Ovary (tissue), 3 donors: ENCODE measurements around the gene TTC28.

Source experiments
- POLR2A ChIP-seq: fragments of 450-650 bp; IDR thresholded peaks from one replicate; pipeline ENCODE4 v1.6.1; 2017; ENCODE audit warnings: antibody characterized with exemption, mild to moderate bottlenecking, moderate library complexity
- TF ChIP-seq, protein P1 (sequence below), 3 donors: fragments of 450-650 bp in 2 of 3; fragments of 200-600 bp in 1 of 3; IDR thresholded peaks; one replicate each; pipeline versions ENCODE4 v1.5.1 to v1.8.0; 2016 to 2022; ENCODE audit warnings: antibody characterized with exemption in 3 of 3, mild to moderate bottlenecking in 1 of 3
- donor health status: DM: no; HTN: no; CAD: no.

GRCh38 chr22:27998511-27999410, 680.9 kb downstream of the TTC28 start:
- TF ChIP-seq, protein P1, sequence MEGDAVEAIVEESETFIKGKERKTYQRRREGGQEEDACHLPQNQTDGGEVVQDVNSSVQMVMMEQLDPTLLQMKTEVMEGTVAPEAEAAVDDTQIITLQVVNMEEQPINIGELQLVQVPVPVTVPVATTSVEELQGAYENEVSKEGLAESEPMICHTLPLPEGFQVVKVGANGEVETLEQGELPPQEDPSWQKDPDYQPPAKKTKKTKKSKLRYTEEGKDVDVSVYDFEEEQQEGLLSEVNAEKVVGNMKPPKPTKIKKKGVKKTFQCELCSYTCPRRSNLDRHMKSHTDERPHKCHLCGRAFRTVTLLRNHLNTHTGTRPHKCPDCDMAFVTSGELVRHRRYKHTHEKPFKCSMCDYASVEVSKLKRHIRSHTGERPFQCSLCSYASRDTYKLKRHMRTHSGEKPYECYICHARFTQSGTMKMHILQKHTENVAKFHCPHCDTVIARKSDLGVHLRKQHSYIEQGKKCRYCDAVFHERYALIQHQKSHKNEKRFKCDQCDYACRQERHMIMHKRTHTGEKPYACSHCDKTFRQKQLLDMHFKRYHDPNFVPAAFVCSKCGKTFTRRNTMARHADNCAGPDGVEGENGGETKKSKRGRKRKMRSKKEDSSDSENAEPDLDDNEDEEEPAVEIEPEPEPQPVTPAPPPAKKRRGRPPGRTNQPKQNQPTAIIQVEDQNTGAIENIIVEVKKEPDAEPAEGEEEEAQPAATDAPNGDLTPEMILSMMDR (IDR thresholded peaks at IDR 0.05): no peak
- TF ChIP-seq POLR2A: no peak
